ENCODE data around the gene TADA1.
"Not testable (repeated sequence)": the region's sequence is repeated elsewhere in the genome, so short reads cannot be mapped to it uniquely, and the experiment has no call there.

The TADA1 gene

GRCh38 chr1:166888373-166889111 lies 12.5 kb upstream of the TADA1 start:
- no peak for DNase-seq

- DNase-seq = no peak
Measured at GRCh38 chr1:166884971-166885370, 8.9 kb upstream of the TADA1 start.

GRCh38 chr1:166884040-166884642 lies 8.1 kb upstream of the TADA1 start:
- DNase-seq = peak; percentile 62

GRCh38 chr1:166882893-166883292 lies 6.8 kb upstream of the TADA1 start:
- DNase-seq = no peak

GRCh38 chr1:166878173-166878917 lies 2.3 kb upstream of the TADA1 start:
- DNase-seq = not testable (repeated sequence)

GRCh38 chr1:166876540-166876838 lies 425 bp upstream of the TADA1 start:
- DNase-seq = no peak

GRCh38 chr1:166875302-166875733 lies 746 bp downstream of the TADA1 start:
- DNase-seq = no peak

GRCh38 chr1:166874464-166874863 lies 1.6 kb downstream of the TADA1 start:
- DNase-seq = no peak

- no peak for DNase-seq
Measured at GRCh38 chr1:166870584-166870983, 5.5 kb downstream of the TADA1 start.

- no peak for DNase-seq
Measured at GRCh38 chr1:166869318-166870099, 6.6 kb downstream of the TADA1 start.

GRCh38 chr1:166868639-166869038 lies 7.4 kb downstream of the TADA1 start:
- DNase-seq = no peak

GRCh38 chr1:166865926-166866325 lies 10.1 kb downstream of the TADA1 start:
- no peak for DNase-seq

GRCh38 chr1:166859597-166859996 lies 16.5 kb downstream of the TADA1 start:
- DNase-seq = no peak

- no peak for DNase-seq
Measured at GRCh38 chr1:166858726-166859419, 17.2 kb downstream of the TADA1 start.

GRCh38 chr1:166857995-166858394 lies 18.1 kb downstream of the TADA1 start:
- no peak for DNase-seq

- DNase-seq = no peak
Measured at GRCh38 chr1:166855558-166855957, 20.5 kb downstream of the TADA1 start.

- no peak for DNase-seq
Measured at GRCh38 chr1:166852918-166853317, 23.1 kb downstream of the TADA1 start.

- no peak for DNase-seq
Measured at GRCh38 chr1:166849135-166849534, 26.9 kb downstream of the TADA1 start.

GRCh38 chr1:166848193-166848592 lies 27.9 kb downstream of the TADA1 start:
- DNase-seq = no peak

GRCh38 chr1:166844791-166845190 lies 31.3 kb downstream of the TADA1 start:
- DNase-seq = no peak

GRCh38 chr1:166843769-166844596 lies 32.1 kb downstream of the TADA1 start:
- no peak for DNase-seq

- DNase-seq = no peak
Measured at GRCh38 chr1:166843322-166843721, 32.7 kb downstream of the TADA1 start.

All from activated CD8-positive, alpha-beta memory T cell treated with anti-CD3 and anti-CD28 coated beads for 24 hours (primary cell).